HG02943 (cell line): ENCODE results near the gene HGFAC.
"Not testable (repeated sequence)": the region's sequence is repeated elsewhere in the genome, so short reads cannot be mapped to it uniquely, and the experiment has no call there.

Source experiments
- ATAC-seq: cut with Tn5 transposase; IDR thresholded peaks from one replicate; pipeline ENCODE4 v1.9.1; 2021; ENCODE audit warnings: mild to moderate bottlenecking, low read depth, moderate library complexity; ENCODE audit not compliant: unreplicated experiment

HGFAC gene

DNA sequence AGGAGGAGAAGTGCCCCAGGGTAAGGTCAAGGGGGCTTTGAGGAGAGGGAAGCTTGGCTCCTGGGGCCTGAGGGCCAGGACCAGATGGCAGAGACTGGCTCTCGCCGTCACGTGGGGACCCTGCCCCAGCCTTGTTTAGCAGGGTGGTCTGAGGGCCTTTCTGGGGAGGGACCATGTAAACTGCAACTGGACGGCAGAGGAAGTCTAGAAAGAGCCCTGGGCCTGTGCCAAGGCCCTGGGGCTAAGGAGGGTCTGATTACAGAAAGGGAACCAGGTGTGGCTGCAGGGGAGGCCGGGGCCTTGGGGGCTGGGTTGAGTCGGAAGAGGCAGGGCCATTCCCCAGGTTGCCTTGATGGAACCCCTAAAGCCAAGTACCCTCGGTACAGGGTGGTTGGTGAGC is 1.8 kb upstream of the HGFAC start:
- ATAC-seq, result no peak

DNA sequence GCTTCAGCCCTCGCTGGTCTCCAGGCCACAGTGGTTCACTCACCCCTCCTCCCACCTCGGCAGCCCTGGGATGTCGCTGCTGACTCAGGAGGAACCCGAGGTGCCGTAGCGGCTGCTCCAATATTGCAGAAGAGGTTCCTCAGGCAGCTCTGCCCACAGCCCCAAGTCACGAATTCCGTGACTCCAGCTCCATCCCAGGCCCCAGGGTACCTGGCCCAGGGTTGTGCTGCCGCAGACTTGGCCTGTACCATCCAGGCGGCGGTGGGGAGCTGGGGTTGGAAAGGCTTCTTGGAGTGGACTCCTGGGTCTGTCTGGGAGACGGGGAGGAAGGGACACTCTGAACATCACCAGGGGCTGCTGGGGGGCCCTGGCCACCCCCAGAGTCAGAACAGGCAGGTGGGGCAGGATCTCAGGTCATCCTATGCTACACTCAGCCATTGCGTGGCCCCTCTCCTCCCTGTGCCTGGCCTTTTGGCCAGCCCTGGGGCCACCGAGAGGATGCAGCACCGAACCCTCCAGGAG is 728 bp upstream of the HGFAC start:
- no peak for ATAC-seq

DNA sequence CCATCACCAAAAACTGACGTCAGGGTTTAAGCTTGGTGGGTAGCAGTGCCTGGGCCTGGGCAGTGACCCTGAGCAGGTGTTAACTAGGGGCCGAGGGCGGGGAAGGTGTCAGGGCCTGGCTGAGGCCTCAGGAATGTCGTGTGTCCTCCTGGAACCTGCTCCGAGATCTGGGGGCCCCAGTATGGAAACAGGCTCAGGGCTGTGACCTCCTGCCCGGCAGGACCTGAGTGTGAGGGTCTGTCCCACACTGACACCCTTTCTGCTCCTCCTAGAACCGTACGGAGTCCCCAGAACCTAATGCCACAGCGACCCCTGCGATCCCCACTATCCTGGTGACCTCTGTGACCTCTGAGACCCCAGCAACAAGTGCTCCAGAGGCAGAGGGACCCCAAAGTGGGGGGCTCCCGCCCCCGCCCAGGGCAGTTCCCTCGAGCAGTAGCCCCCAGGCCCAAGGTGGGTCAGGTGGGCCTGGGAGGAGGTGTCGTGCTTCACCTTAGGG is 741 bp downstream of the HGFAC start:
- no peak for ATAC-seq

DNA sequence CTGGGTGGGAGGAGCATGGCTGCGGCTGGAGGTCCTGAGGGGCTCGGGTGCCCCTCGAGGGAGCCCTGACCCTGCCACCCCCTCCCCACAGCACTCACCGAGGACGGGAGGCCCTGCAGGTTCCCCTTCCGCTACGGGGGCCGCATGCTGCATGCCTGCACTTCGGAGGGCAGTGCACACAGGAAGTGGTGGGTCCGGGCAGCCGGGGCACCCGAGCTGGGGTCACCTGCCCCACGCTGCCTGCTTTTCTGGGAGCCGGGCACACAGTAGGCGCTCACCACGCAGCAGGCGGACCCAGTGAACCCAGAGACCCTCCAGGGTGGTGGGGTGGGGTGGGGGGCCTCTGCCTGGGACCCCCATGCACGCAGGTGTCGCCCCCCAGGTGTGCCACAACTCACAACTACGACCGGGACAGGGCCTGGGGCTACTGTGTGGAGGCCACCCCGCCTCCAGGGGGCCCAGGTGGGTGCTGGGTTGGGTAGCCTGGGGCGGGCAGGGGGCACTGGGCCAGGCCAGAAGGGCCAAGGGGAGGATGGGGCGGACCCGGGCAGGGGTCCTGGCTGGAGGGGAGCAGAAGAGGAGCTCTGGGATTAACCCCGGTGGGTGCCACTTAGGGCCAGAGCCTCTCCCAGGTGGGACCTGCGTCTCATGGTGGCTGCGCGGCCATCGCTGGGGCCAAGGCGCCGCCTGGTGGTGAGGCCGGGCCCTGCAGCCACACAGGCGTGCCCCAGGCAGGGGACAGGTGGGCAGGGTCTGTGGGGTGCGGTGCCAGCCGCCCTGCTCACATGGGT is 1.4 kb downstream of the HGFAC start:
- no peak for ATAC-seq

DNA sequence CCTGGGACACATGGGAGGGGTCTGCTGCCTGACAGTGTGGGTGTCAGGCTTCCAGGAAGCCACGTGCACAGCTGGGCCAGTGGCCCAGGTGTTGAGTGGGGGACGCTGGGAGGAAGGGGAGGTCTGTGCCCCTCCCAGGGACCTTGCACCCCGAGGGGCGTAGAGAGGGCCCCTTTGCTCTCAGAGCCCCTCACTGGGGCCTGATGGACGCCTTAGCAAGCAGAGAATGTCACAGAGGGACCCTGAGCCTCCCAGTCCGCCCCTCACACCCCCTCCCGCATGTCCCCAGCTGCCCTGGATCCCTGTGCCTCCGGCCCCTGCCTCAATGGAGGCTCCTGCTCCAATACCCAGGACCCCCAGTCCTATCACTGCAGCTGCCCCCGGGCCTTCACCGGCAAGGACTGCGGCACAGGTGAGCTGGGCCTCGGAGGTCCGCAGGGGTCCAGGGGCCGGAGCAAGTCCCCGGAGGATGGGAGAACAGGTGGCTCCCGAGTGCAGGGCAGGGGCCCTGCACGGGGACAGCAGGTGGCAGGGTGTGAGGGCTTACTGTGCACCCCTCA is 2.1 kb downstream of the HGFAC start:
- ATAC-seq, result no peak

DNA sequence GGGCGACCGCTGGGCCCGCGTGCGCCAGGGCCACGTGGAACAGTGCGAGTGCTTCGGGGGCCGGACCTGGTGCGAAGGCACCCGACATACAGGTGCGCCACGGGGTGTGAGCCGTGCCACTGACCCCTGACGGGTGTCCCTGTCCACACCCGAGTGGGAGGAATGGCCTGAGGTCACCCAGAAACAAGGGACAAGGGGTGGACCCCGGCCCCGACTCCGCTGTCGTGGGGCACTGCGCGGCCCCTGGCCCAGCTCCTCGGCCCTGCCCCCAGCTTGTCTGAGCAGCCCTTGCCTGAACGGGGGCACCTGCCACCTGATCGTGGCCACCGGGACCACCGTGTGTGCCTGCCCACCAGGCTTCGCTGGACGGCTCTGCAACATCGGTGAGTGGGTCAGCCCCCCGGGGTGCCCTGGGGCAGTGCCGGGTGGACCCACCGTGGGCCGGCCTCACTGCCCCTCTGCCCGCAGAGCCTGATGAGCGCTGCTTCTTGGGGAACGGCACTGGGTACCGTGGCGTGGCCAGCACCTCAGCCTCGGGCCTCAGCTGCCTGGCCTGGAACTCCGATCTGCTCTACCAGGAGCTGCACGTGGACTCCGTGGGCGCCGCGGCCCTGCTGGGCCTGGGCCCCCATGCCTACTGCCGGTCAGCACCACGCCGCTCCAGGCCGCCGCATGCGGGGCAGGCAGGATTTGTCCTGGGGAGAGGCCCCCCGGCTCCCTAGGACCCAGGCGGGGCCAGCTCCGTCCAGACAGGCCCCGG is 2.8 kb downstream of the HGFAC start:
- no peak for ATAC-seq

DNA sequence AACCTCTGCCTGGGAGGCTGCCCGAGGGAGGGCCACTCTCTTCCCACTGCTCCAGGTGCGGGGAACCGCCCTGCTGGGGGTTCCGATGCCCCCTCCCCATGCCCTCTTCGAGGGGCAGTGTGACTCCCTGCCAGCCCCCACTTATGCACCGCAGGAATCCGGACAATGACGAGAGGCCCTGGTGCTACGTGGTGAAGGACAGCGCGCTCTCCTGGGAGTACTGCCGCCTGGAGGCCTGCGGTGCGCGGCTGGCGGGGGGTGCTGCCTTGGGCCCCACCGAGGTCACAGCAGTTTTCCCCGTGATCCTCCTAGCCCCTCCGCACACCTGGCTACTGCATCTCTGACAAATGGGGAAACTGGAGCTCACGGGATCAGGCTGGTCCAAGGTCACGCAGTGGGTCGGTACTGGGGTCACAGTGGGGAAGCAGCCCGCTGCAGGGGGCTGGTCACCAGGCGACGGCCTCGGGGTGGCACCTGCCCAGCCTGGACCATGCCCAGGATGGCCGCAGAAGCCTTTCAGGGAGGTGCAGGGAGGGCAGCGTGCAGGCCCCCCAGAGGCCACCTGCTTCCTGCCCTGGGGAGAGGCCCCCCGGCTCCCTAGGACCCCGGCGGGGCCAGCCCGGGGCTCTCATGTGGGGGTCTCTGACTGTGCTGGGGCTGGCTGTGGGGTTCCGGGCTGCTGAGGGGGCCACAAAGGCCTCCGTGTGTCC is 3.5 kb downstream of the HGFAC start:
- ATAC-seq, result no peak

DNA sequence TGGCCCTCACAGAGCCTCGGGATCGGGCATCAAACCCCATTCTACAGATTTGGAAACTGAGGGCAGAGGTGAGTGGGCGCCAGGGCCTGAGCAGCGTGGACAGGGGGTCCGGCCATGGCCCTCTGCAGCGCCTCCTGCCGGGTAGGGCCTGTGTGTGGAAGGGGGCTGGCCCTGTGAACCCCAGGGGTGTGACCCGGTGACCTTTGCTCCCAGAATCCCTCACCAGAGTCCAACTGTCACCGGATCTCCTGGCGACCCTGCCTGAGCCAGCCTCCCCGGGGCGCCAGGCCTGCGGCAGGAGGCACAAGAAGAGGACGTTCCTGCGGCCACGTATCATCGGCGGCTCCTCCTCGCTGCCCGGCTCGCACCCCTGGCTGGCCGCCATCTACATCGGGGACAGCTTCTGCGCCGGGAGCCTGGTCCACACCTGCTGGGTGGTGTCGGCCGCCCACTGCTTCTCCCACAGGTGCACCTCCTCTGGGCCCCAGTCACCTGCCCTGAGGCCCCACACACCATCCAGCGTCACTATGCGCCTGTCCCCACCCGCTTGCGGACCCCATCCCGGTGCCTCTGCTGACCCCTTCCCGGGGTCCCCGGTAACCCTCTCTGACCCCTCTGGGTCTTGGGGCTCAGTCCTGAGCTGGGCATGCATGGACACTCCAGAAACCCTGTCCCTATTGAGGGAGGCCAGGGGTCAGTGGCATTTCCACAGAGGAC is 4.2 kb downstream of the HGFAC start:
- ATAC-seq, result no peak

DNA sequence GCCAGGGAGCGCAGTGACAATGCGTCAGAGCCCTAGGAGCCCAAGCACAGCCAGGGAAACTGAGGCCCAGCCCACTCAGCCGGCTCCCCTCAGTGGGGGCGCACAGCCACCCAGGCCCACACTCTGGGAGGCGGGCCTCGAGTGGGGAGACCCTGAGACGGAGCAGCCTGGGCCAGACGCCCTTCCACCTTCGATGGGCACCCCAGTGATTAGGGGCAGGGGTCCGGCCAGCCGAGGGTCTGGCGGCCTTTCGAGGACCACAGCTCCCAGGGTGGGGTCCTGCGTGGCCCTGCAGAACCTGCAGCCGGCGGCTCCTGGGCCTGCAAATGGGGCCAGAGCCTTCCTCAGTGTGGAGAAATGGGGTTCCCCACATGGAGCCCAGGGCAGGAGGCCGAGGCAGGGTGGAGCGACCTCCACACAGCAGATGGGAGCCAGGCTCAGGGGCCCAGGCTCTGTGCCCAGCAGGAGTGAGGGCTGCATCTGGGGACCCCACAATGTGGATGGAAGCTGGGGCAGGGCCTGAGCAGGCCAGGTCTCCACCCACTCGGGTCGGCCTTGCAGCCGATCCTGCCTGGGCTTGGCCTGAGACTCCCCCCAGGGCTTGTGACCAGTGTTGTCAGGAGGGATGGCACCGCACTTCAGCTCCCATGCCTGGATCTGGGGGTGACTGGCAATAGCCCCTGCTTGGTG is 5.0 kb downstream of the HGFAC start:
- no peak for ATAC-seq

DNA sequence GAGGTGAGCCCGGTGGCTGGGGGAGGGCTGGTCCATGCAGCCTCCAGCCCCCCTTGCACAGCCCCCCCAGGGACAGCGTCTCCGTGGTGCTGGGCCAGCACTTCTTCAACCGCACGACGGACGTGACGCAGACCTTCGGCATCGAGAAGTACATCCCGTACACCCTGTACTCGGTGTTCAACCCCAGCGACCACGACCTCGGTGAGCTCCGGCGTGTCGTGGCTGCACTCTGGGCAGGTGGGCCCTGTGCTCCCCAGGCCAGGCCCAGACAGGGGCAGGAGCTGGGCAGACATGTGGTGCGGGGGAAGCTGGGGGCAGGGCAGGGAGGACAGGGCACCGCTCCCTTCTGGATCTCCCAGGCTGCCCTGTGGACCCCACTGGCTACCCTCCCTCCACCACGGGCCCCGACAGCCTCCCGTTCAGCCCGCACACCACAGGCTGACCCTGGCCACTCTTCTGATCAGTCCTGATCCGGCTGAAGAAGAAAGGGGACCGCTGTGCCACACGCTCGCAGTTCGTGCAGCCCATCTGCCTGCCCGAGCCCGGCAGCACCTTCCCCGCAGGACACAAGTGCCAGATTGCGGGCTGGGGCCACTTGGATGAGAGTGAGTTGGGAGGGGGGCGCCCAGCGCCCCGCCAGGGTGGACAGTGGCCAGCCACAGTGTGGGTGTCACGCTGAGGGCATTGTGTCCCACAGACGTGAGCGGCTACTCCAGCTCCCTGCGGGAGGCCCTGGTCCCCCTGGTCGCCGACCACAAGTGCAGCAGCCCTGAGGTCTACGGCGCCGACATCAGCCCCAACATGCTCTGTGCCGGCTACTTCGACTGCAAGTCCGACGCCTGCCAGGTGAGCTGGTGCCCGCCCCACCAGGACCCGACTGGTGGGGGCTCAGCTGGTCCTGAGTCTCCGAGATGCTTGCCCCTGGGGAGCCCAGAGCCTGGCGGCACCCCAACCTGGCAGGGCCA is 5.9 kb downstream of the HGFAC start:
- no peak for ATAC-seq

DNA sequence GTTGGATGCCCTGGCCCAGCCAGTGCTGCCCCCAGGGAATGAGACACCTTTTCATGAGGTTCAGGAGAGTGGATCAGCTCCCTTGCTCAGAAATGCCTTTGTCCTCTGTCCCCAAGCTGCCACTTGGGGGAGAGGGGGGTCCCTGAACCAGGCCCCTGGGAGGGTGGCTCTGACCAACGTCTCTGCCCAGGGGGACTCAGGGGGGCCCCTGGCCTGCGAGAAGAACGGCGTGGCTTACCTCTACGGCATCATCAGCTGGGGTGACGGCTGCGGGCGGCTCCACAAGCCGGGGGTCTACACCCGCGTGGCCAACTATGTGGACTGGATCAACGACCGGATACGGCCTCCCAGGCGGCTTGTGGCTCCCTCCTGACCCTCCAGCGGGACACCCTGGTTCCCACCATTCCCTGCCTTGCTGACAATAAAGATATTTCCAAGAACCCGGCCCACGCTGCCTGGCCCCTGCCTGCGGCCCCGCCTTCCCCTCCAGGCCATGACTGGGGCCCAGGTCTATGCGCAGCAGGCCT is 7.3 kb downstream of the HGFAC start:
- no peak for ATAC-seq

DNA sequence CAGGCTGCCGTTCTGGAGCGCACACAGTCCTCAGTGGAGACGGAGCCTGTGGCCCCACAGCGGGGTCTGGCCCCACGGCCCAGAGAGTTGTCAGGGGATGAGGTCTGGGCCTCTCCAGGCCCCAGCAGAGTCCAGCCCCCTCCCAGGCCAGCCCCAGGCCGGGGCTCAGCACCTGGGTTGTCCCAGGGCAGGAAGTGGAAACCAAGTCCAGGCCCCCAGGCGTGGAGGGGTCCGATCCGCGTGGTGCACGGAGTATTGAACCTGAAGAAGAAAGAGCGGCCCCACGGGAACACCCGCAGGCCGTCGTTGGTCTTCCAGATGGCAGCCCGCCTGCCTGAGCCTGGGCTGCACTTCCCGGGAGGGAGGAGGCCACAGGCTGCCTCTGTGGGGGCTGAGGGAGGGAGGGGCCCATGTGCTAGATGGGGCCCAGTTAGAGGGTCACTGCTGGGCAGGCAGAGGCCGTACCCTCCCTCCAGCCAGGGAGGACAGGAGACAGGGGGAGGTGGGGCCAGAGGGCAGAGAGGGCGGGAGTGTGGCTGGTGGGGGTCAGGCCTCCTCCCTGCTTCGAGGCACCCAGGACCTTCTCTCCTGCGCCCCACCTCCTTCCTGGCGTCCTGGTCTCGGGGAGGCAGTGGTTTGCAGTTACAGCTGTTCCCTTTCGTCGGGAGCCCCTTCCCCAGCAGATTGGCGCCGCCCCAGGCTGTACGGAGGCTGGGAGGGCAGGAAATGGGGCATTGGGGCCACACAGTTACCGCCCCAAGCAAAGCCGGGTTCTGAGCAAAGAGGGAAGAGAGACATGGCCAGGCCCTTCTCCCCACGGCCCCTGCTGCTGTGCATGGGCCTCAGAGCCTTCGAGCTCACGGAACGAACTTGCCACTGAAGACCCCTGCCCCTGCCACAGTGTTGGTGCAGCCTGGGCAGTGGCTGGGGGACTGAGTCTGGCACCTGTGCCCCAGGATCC is 8.1 kb downstream of the HGFAC start:
- ATAC-seq, result no peak

DNA sequence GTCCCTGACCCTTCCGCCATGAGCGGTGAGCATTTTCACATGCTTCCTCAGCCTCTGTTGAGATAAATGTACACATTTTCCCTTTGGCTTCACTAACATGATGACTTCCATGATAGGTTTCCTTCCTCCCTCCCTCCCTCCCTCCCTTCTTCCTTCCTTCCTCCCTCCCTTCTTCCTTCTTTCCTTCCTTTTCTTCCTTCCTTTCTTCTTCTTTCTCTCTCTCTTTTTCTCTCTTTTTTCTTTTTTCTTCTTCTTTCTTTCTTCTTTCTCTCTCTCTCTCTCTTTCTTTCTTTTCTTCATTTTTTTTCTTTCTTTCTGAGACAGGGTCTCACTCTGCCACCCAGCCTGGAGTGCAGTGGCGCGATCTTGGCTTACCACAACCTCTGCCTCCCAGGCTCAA is 8.9 kb downstream of the HGFAC start:
- no peak for ATAC-seq

DNA sequence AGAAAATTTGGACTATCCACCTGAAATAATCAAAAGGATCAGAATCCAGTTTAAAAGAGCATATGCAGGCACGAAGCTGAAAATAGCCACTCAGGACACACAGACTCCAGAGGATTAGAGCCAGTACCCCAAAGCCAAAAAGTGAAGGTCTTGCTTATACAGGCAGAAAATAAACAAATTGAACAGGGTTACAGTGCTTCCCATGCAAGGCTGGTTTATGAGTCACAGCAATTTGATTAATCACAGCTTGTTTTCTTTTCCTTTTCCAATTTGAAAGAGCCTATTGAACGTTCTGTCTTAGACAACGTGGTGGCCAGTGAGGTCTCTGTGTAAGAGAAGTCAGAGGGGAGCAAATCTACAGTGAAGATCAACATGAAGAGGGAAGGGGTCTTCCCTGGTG is 10.2 kb downstream of the HGFAC start:
- no peak for ATAC-seq

DNA sequence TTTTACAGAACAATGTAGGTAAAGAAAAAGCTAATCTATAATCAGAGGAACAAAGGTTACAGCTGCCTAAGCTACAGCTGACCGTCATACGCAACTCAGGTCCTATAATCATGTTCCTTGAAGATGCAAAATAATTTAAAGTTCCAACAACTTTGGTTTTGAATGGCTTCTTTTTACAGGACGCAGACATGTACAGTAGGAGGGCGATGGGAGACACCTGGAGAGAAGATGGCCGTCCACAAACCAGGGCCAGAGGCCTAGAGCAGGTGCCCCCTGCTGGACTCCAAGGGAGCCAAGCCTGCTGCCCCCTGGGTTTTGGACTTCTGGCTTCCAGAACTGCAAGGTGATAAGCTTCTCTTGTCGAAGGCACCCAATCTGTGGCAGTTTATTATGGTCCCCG is 10.6 kb downstream of the HGFAC start:
- no peak for ATAC-seq

DNA sequence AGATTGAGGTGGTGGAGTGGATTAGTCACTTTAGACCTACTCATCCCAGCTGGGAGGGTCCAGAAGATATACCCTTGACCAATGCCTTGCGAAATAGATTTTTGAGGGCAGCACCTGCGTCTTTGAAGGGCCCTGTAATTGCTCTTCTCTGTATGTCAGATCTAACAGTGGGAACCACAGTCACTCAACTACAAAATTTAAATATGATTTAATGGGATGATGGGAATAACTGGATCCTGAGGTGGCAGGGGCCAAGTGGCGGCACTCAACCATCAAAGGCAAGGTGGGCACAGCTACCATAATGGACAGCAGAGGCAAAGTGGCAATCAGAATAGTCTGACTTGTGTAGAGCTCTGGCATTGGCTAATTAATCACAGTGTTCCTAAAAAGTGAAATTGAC is 13.8 kb downstream of the HGFAC start:
- not testable (repeated sequence) for ATAC-seq

DNA sequence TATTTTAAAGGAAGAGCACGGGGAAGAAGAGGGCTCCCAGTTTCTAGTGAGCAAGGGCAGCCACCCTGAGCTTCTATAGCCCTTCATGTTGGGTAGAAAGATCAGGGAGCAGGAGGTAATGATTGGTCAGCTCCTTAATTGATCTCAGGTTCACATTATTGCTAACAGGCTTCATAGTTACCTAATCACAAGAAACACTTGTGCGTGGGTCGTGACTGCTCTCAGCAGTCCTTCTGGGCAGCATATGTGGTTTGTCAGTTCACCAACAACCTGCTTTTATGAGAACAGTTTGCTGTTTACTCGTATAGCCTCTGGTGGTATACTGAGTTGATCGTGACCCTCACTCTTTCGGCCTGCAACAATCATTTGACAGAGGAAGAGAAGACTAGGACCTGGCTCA is 16.6 kb downstream of the HGFAC start:
- ATAC-seq, result no peak
